ENCODE results near the gene LRRC4C.

Gene LRRC4C

GRCh38 chr11:40235841-40236240 lies 1223.6 kb downstream of the LRRC4C start:
- no peaks in the 10 kb centered on the region for H3K4me1 ChIP-seq (ENCODE audit: control insufficient read depth in 2 of 2, insufficient read depth in 2 of 2, low read length in 2 of 2)
- no peaks in the 10 kb centered on the region for H3K9me3 ChIP-seq (ENCODE audit: control insufficient read depth in 2 of 2, low read length in 2 of 2)
- H3K36me3 ChIP-seq (ENCODE audit: control insufficient read depth in 2 of 2, insufficient read depth in 2 of 2, low read length in 2 of 2), result no peaks in the 10 kb centered on the region
- H3K27ac ChIP-seq (ENCODE audit: low read depth in 2 of 2, low read length in 2 of 2), result no peak overlapping the region
- H3K4me3 ChIP-seq (ENCODE audit: low read length in 2 of 2), result no peak overlapping the region
- no peak overlapping the region for H3K9ac ChIP-seq (ENCODE audit: low read depth in 1 of 2, low read length in 2 of 2)
- H3K27me3 ChIP-seq (ENCODE audit: control insufficient read depth in 2 of 2, insufficient read depth in 2 of 2, low read length in 2 of 2), result no peaks in the 10 kb centered on the region

GRCh38 chr11:40230821-40231220 lies 1228.6 kb downstream of the LRRC4C start:
- Histone ChIP-seq H3K4me1 (ENCODE audit: control insufficient read depth in 2 of 2, insufficient read depth in 2 of 2, low read length in 2 of 2) (no peaks in the 10 kb centered on the region), H3K36me3 (ENCODE audit: control insufficient read depth in 2 of 2, insufficient read depth in 2 of 2, low read length in 2 of 2) (no peaks in the 10 kb centered on the region), H3K9ac (ENCODE audit: low read depth in 1 of 2, low read length in 2 of 2) (no peak overlapping the region), H3K9me3 (ENCODE audit: control insufficient read depth in 2 of 2, low read length in 2 of 2) (no peaks in the 10 kb centered on the region), H3K4me3 (ENCODE audit: low read length in 2 of 2) (no peak overlapping the region), H3K27me3 (ENCODE audit: control insufficient read depth in 2 of 2, insufficient read depth in 2 of 2, low read length in 2 of 2) (no peaks in the 10 kb centered on the region), H3K27ac (ENCODE audit: low read depth in 2 of 2, low read length in 2 of 2) (no peak overlapping the region)

- Histone ChIP-seq H3K36me3 (ENCODE audit: control insufficient read depth in 2 of 2, insufficient read depth in 2 of 2, low read length in 2 of 2) (no peaks in the 10 kb centered on the region), H3K4me1 (ENCODE audit: control insufficient read depth in 2 of 2, insufficient read depth in 2 of 2, low read length in 2 of 2) (no peaks in the 10 kb centered on the region), H3K27me3 (ENCODE audit: control insufficient read depth in 2 of 2, insufficient read depth in 2 of 2, low read length in 2 of 2) (no peaks in the 10 kb centered on the region), H3K27ac (ENCODE audit: low read depth in 2 of 2, low read length in 2 of 2) (no peak overlapping the region), H3K4me3 (ENCODE audit: low read length in 2 of 2) (no peak overlapping the region), H3K9me3 (ENCODE audit: control insufficient read depth in 2 of 2, low read length in 2 of 2) (no peaks in the 10 kb centered on the region), H3K9ac (ENCODE audit: low read depth in 1 of 2, low read length in 2 of 2) (no peak overlapping the region)
These were observed 1230.8 kb downstream of the LRRC4C start for GRCh38 chr11:40228662-40229061.

- no peaks in the 10 kb centered on the region for H3K4me1 ChIP-seq (ENCODE audit: control insufficient read depth in 2 of 2, insufficient read depth in 2 of 2, low read length in 2 of 2)
- no peaks in the 10 kb centered on the region for H3K27me3 ChIP-seq (ENCODE audit: control insufficient read depth in 2 of 2, insufficient read depth in 2 of 2, low read length in 2 of 2)
- no peak overlapping the region for H3K9ac ChIP-seq (ENCODE audit: low read depth in 1 of 2, low read length in 2 of 2)
- no peak overlapping the region for H3K4me3 ChIP-seq (ENCODE audit: low read length in 2 of 2)
- no peaks in the 10 kb centered on the region for H3K36me3 ChIP-seq (ENCODE audit: control insufficient read depth in 2 of 2, insufficient read depth in 2 of 2, low read length in 2 of 2)
- H3K27ac ChIP-seq (ENCODE audit: low read depth in 2 of 2, low read length in 2 of 2), result no peak overlapping the region
- H3K9me3 ChIP-seq (ENCODE audit: control insufficient read depth in 2 of 2, low read length in 2 of 2), result no peaks in the 10 kb centered on the region
These were observed 1231.7 kb downstream of the LRRC4C start for GRCh38 chr11:40227730-40228129.

- H3K36me3 ChIP-seq (ENCODE audit: control insufficient read depth in 2 of 2, insufficient read depth in 2 of 2, low read length in 2 of 2), result no peaks in the 10 kb centered on the region
- no peaks in the 10 kb centered on the region for H3K9me3 ChIP-seq (ENCODE audit: control insufficient read depth in 2 of 2, low read length in 2 of 2)
- no peak overlapping the region for H3K9ac ChIP-seq (ENCODE audit: low read depth in 1 of 2, low read length in 2 of 2)
- no peak overlapping the region for H3K27ac ChIP-seq (ENCODE audit: low read depth in 2 of 2, low read length in 2 of 2)
- no peak overlapping the region for H3K4me3 ChIP-seq (ENCODE audit: low read length in 2 of 2)
- H3K27me3 ChIP-seq (ENCODE audit: control insufficient read depth in 2 of 2, insufficient read depth in 2 of 2, low read length in 2 of 2), result no peaks in the 10 kb centered on the region
- no peaks in the 10 kb centered on the region for H3K4me1 ChIP-seq (ENCODE audit: control insufficient read depth in 2 of 2, insufficient read depth in 2 of 2, low read length in 2 of 2)
These were observed 1232.8 kb downstream of the LRRC4C start for GRCh38 chr11:40226654-40227053.

- Histone ChIP-seq H3K9ac (ENCODE audit: low read depth in 1 of 2, low read length in 2 of 2) (no peak overlapping the region), H3K27ac (ENCODE audit: low read depth in 2 of 2, low read length in 2 of 2) (no peak overlapping the region), H3K9me3 (ENCODE audit: control insufficient read depth in 2 of 2, low read length in 2 of 2) (no peaks in the 10 kb centered on the region), H3K36me3 (ENCODE audit: control insufficient read depth in 2 of 2, insufficient read depth in 2 of 2, low read length in 2 of 2) (no peaks in the 10 kb centered on the region), H3K27me3 (ENCODE audit: control insufficient read depth in 2 of 2, insufficient read depth in 2 of 2, low read length in 2 of 2) (no peaks in the 10 kb centered on the region), H3K4me1 (ENCODE audit: control insufficient read depth in 2 of 2, insufficient read depth in 2 of 2, low read length in 2 of 2) (no peaks in the 10 kb centered on the region), H3K4me3 (ENCODE audit: low read length in 2 of 2) (no peak overlapping the region)
These were observed 1235.7 kb downstream of the LRRC4C start for GRCh38 chr11:40223596-40224330.

GRCh38 chr11:40219401-40219800 lies 1240.1 kb downstream of the LRRC4C start:
- no peak overlapping the region for H3K27ac ChIP-seq (ENCODE audit: low read depth in 2 of 2, low read length in 2 of 2)
- H3K36me3 ChIP-seq (ENCODE audit: control insufficient read depth in 2 of 2, insufficient read depth in 2 of 2, low read length in 2 of 2), result no peaks in the 10 kb centered on the region
- no peak overlapping the region for H3K9ac ChIP-seq (ENCODE audit: low read depth in 1 of 2, low read length in 2 of 2)
- no peaks in the 10 kb centered on the region for H3K9me3 ChIP-seq (ENCODE audit: control insufficient read depth in 2 of 2, low read length in 2 of 2)
- H3K4me3 ChIP-seq (ENCODE audit: low read length in 2 of 2), result no peak overlapping the region
- H3K27me3 ChIP-seq (ENCODE audit: control insufficient read depth in 2 of 2, insufficient read depth in 2 of 2, low read length in 2 of 2), result no peaks in the 10 kb centered on the region
- no peaks in the 10 kb centered on the region for H3K4me1 ChIP-seq (ENCODE audit: control insufficient read depth in 2 of 2, insufficient read depth in 2 of 2, low read length in 2 of 2)

GRCh38 chr11:40215556-40215955 lies 1243.9 kb downstream of the LRRC4C start:
- no peak overlapping the region for H3K9ac ChIP-seq (ENCODE audit: low read depth in 1 of 2, low read length in 2 of 2)
- no peak overlapping the region for H3K4me3 ChIP-seq (ENCODE audit: low read length in 2 of 2)
- no peaks in the 10 kb centered on the region for H3K9me3 ChIP-seq (ENCODE audit: control insufficient read depth in 2 of 2, low read length in 2 of 2)
- H3K4me1 ChIP-seq (ENCODE audit: control insufficient read depth in 2 of 2, insufficient read depth in 2 of 2, low read length in 2 of 2), result no peaks in the 10 kb centered on the region
- H3K36me3 ChIP-seq (ENCODE audit: control insufficient read depth in 2 of 2, insufficient read depth in 2 of 2, low read length in 2 of 2), result no peaks in the 10 kb centered on the region
- H3K27me3 ChIP-seq (ENCODE audit: control insufficient read depth in 2 of 2, insufficient read depth in 2 of 2, low read length in 2 of 2), result no peaks in the 10 kb centered on the region
- H3K27ac ChIP-seq (ENCODE audit: low read depth in 2 of 2, low read length in 2 of 2), result no peak overlapping the region

GRCh38 chr11:40207416-40207815 lies 1252.0 kb downstream of the LRRC4C start:
- Histone ChIP-seq H3K27me3 (ENCODE audit: control insufficient read depth in 2 of 2, insufficient read depth in 2 of 2, low read length in 2 of 2) (no peaks in the 10 kb centered on the region), H3K27ac (ENCODE audit: low read depth in 2 of 2, low read length in 2 of 2) (no peak overlapping the region), H3K36me3 (ENCODE audit: control insufficient read depth in 2 of 2, insufficient read depth in 2 of 2, low read length in 2 of 2) (no peaks in the 10 kb centered on the region), H3K9ac (ENCODE audit: low read depth in 1 of 2, low read length in 2 of 2) (no peak overlapping the region), H3K4me1 (ENCODE audit: control insufficient read depth in 2 of 2, insufficient read depth in 2 of 2, low read length in 2 of 2) (no peaks in the 10 kb centered on the region), H3K4me3 (ENCODE audit: low read length in 2 of 2) (no peak overlapping the region), H3K9me3 (ENCODE audit: control insufficient read depth in 2 of 2, low read length in 2 of 2) (no peaks in the 10 kb centered on the region)

GRCh38 chr11:40204228-40204627 lies 1255.2 kb downstream of the LRRC4C start:
- Histone ChIP-seq H3K27me3 (ENCODE audit: control insufficient read depth in 2 of 2, insufficient read depth in 2 of 2, low read length in 2 of 2) (no peaks in the 10 kb centered on the region), H3K4me3 (ENCODE audit: low read length in 2 of 2) (no peak overlapping the region), H3K4me1 (ENCODE audit: control insufficient read depth in 2 of 2, insufficient read depth in 2 of 2, low read length in 2 of 2) (no peaks in the 10 kb centered on the region), H3K9me3 (ENCODE audit: control insufficient read depth in 2 of 2, low read length in 2 of 2) (no peaks in the 10 kb centered on the region), H3K27ac (ENCODE audit: low read depth in 2 of 2, low read length in 2 of 2) (no peak overlapping the region), H3K36me3 (ENCODE audit: control insufficient read depth in 2 of 2, insufficient read depth in 2 of 2, low read length in 2 of 2) (no peaks in the 10 kb centered on the region), H3K9ac (ENCODE audit: low read depth in 1 of 2, low read length in 2 of 2) (no peak overlapping the region)
